ENCODE measurements around the gene GRM1. TPM values are rescaled to one million over a fixed set of nuclear protein-coding genes. Genes with fewer than 3 reads are reported as not detected.

GRM1 gene
- total RNA-seq, 1 donor from 2014 or later = 6.7 TPM

DNA sequence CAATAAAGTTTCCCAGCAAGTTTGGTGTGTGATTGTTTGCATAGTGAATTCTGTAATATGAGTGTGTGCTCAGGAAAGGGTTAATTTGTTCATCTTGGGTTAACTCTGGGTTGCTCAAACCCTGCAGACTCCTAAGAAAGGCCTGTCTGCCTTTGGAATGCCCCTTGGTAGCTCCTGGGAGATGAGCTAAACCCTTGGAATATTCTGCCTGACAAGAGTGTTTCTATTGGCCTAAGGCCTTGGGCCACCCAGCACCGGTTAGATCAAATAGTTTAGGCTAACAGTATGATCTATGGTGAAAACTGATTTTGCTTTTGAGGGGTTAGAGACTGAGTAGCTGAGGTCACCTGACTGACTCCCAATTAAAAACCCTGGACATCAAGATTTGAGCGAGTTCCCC, 248.3 kb downstream of the GRM1 start:
- DNase-seq = no peak
- TF ChIP-seq, protein P1, sequence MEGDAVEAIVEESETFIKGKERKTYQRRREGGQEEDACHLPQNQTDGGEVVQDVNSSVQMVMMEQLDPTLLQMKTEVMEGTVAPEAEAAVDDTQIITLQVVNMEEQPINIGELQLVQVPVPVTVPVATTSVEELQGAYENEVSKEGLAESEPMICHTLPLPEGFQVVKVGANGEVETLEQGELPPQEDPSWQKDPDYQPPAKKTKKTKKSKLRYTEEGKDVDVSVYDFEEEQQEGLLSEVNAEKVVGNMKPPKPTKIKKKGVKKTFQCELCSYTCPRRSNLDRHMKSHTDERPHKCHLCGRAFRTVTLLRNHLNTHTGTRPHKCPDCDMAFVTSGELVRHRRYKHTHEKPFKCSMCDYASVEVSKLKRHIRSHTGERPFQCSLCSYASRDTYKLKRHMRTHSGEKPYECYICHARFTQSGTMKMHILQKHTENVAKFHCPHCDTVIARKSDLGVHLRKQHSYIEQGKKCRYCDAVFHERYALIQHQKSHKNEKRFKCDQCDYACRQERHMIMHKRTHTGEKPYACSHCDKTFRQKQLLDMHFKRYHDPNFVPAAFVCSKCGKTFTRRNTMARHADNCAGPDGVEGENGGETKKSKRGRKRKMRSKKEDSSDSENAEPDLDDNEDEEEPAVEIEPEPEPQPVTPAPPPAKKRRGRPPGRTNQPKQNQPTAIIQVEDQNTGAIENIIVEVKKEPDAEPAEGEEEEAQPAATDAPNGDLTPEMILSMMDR (IDR thresholded peaks at IDR 0.05; ENCODE audit: borderline replicate concordance) = no peak
- no peaks in the 10 kb centered on the region for H3K27me3 ChIP-seq (ENCODE audit: low read depth)
- H3K9me3 ChIP-seq (replicated peaks) = no peaks in the 10 kb centered on the region
- H3K4me3 ChIP-seq = no peak overlapping the region
- H3K36me3 ChIP-seq = no peaks in the 10 kb centered on the region
- intact Hi-C loops (cut with micrococcal nuclease) = no loop called here
- peaks cover 9% of the 10 kb centered on the region for H3K4me1 ChIP-seq
- no peak overlapping the region for H3K27ac ChIP-seq (replicated peaks)

DNA sequence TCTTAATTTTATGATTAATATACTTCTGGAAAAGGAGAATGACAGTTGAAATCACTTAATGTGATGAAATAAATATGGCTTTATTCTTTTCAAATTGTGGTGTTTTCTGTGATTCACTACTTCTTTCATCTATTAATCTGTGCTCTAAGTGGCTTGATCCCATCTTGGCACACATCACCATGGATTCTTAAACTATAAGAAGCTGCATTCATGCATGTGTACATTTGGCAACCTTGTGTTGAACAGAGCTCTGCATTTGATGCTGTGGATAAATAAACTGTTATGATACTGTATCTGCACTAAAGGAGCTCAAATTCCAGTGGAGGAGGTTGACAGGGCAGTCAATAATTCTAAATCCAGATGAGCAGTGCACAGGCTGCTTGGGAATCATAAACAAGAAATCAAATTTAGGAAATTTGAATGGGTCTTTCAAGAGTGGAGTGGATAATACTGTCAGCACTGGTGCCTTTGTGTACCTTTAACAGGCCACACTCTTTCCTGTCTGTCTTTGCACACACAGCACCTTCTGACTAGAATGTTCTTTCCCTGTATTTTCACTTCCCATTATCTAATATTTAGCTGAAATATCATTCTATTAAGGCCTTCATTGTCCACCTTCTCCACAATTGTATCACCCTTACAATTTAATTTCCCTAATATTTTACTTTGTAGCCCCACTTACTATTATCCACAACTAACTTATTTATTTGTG, 252.9 kb downstream of the GRM1 start:
- Histone ChIP-seq H3K36me3 (no peaks in the 10 kb centered on the region), H3K9me3 (replicated peaks) (no peaks in the 10 kb centered on the region), H3K27me3 (ENCODE audit: low read depth) (no peaks in the 10 kb centered on the region), H3K4me1 (peaks cover under 1% of the 10 kb centered on the region), H3K4me3 (no peak overlapping the region), H3K27ac (replicated peaks) (no peak overlapping the region)
- TF ChIP-seq, protein P1 (IDR thresholded peaks at IDR 0.05; ENCODE audit: borderline replicate concordance) = no peak
- no peak for DNase-seq
- intact Hi-C loops (cut with micrococcal nuclease) = no loop called here

DNA sequence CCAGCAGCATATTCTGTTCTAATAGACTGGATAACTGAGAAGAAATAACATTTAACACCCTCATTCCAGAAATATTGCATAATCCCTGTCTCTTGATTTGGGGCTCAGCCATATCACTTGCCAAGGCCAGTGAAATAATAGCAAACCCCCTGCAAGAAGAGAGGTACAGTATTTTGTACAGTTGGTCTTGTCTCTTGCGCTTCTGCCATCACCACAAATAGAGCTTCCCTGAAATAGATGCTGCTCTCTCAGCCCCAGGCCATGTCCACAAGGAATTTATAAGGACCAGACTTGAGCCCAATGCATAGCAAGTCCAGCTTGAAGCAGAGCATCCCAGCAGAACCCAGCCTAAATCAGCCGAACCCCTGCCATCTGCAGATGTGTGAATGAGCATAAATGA, 254.0 kb downstream of the GRM1 start:
- Histone ChIP-seq H3K36me3 (no peaks in the 10 kb centered on the region), H3K4me3 (no peak overlapping the region), H3K27ac (replicated peaks) (no peak overlapping the region), H3K9me3 (replicated peaks) (peaks cover 5% of the 10 kb centered on the region), H3K4me1 (peaks cover 5% of the 10 kb centered on the region), H3K27me3 (ENCODE audit: low read depth) (no peaks in the 10 kb centered on the region)
- TF ChIP-seq, protein P1 (IDR thresholded peaks at IDR 0.05; ENCODE audit: borderline replicate concordance) = no peak
- intact Hi-C loops (cut with micrococcal nuclease) = no loop called here
- no peak for DNase-seq

DNA sequence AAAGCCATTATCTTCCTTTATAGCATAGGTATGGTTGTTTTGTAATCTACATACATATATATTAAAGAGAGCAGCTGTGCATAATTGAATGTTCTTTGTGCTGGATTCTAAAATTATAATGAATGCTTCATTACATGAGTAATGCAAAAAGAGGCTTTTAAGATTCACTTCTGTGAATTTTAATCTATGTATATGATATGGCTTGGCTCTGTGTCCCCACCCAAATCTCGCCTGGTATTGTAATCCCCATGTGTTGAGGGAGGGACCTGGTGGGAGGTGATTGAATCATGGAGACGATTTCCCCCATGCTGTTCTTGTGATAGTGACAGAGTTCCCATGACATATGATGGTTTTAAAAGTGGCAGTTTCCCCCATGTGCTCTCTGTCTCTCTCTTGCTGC, 255.4 kb downstream of the GRM1 start:
- Histone ChIP-seq H3K4me1 (peaks cover 5% of the 10 kb centered on the region), H3K27ac (replicated peaks) (no peak overlapping the region), H3K36me3 (no peaks in the 10 kb centered on the region), H3K4me3 (no peak overlapping the region), H3K27me3 (ENCODE audit: low read depth) (no peaks in the 10 kb centered on the region), H3K9me3 (replicated peaks) (peaks cover 9% of the 10 kb centered on the region)
- TF ChIP-seq, protein P1 (IDR thresholded peaks at IDR 0.05; ENCODE audit: borderline replicate concordance) = no peak
- DNase-seq = no peak
- intact Hi-C loops (cut with micrococcal nuclease) = no loop called here

DNA sequence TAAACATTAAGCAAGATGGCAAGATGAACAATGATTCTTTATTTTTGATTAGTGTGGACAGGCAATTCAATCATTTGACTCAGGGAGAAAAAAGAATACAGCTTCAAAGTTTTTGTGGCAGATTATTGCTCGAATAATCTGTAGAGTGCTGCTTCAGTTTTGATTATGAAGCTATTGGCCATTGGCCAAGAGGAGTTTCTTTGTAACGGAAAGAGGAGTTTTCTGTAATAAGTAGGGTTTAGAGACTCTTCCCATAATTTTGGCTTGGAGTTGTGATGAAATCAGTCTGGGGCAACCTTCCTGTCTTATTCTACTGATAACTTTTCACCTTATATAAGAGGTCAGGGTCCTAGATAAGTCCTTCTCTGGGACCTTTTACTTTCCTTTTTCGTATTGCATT, 258.1 kb downstream of the GRM1 start:
- no peak overlapping the region for H3K27ac ChIP-seq (replicated peaks)
- peaks cover 18% of the 10 kb centered on the region for H3K4me1 ChIP-seq
- H3K9me3 ChIP-seq (replicated peaks) = peaks cover 9% of the 10 kb centered on the region
- H3K27me3 ChIP-seq (ENCODE audit: low read depth) = no peaks in the 10 kb centered on the region
- DNase-seq = no peak
- intact Hi-C loops (cut with micrococcal nuclease) = no loop called here
- H3K4me3 ChIP-seq = no peak overlapping the region
- TF ChIP-seq, protein P1 (IDR thresholded peaks at IDR 0.05; ENCODE audit: borderline replicate concordance) = no peak
- no peaks in the 10 kb centered on the region for H3K36me3 ChIP-seq
